Dedifferentiated amniotic fluid mesenchymal stem cell (primary cell): Measurements from ENCODE around the gene FAM107B.

Experiments used
- DNase-seq: peaks from one replicate; pipeline ENCODE4 v3.0.0-alpha.2; 2016; ENCODE audit errors: extremely low spot score

The FAM107B gene

DNA sequence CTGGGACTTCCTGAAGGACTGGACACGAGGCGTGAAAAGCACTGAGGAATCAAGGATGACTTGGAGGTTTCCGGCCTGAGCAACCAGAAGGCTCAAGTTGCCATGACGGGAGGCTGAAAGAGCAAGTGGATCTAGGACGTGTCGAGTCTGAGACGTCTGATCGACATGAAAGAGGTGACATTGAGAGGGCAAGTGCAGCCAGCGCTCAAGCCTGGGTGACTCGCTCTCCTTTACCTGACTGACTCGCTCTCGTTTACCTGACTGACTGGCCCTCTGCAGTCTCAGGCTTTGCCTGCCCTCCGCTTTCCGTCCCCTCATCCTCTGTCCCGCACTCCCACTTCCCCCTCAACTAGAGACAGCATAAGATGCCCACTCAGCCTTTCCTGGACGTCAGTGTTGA lies 241.4 kb downstream of the FAM107B start:
- DNase-seq: no peak

DNA sequence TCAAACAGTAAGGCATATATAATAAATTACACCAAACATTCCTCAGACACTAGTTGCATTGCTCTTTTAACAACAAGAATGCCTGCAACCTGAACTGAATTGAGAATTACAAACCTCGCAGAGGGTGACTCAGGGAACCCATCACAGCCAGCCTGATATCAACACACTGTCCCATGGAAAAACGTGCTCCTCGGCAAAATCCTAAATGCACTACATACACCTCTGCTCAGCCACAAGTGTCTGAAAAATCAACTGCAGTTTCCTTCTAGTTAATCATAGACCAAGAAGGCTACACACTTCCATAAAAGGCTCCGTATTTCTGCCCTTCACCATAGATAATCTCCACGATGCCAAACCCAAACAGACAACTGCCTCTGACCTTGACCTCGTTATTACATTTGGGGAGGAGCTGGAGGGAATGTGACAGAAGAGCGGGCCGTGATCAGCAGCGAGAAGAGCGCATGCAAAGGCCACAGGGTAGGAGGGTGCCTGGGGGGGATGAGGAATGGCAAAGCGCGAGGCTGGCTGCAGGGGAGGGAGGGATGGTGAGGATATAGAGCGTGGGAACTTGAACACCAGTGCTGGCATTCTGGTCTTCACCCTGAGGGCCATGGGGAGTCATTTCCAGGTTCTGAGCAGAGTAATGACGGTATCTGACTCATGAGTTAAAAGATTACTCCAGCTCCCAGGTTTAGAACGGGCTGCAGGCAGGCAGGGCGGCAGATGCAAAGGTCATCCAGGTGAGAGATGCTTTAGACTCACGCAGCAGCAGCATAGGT lies 242.0 kb downstream of the FAM107B start:
- no peak for DNase-seq

GRCh38 chr10:14531974-14532373 lies 242.7 kb downstream of the FAM107B start:
- DNase-seq: no peak

- DNase-seq: no peak
Measured at GRCh38 chr10:14530465-14530864, 244.2 kb downstream of the FAM107B start.

DNA sequence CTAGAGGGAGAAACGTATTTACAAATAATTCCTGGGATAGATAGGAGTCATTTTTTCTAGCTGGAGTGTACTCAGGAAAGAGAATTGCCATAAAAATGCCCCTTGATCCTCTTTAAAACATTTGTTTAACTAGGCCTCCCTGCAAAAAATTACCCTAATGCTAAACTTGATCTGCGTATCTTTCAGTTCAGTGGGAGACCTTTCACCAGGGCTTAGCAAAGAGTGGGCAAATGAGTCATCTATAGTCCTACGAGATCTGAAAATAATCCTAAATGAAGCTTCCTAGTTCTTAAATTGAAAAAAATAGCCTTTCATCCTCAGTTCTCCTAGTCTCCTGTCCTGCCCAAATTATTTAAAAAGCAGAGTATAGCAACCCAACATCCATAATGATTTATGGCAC lies 245.3 kb downstream of the FAM107B start:
- no peak for DNase-seq

DNA sequence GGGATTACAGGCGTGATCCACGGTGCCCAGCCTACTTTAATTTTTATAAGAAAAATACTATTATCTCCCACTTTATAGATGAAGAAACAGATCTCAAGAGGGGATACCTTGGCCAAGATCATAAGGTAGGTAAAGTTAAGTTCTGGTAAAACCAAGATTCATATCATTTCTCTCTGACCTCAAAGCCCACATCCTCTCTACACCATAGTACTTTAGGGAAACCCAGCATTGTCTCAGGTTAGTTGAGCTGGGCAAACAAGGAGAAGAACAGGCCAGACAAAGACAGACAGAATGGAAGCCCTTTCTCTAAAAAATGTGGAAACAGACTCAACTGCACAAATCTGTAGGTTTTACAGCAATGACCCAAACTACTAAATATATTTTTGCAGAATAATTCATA lies 246.2 kb downstream of the FAM107B start:
- no peak for DNase-seq

DNA sequence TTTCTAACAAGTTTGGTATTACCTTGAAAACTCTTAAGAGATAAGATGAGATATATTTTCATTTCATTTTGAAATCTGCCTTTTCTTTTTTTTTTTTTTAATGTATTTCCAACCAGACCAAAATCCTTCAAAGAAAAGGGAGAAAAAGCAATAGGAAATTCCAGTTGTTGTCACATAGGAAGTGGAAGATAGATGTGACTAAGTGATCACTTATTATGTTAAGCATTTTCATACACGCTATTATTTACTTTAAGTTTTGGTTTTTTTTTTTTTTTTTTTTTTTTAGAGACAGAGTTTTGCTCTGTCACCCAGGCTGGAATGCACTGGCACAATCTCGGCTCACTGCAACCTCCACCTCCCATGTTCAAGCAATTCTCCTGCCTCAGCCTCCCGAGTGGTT lies 246.8 kb downstream of the FAM107B start:
- DNase-seq: no peak

GRCh38 chr10:14527134-14527844 lies 247.4 kb downstream of the FAM107B start:
- no peak for DNase-seq

DNA sequence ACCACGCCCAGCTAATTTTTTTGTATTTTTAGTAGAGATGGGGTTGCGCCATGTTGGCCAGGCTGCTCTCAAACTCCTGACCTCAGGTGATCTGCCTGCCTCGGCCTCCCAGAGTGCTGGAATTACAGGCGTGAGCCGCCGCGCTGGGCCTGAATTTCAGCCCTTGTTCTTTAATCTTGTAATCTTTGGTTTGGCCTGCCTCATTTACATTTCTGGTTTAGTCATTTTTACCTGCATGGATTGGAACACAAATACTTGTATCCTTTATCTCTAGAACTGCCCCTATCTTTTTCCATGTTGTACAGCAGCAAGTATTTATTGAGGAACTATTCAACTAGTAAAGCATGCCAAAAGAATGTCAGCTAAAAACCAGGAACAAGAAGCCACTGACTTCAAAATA lies 248.4 kb downstream of the FAM107B start:
- DNase-seq: no peak

GRCh38 chr10:14524691-14525324 lies 249.9 kb downstream of the FAM107B start:
- no peak for DNase-seq

DNA sequence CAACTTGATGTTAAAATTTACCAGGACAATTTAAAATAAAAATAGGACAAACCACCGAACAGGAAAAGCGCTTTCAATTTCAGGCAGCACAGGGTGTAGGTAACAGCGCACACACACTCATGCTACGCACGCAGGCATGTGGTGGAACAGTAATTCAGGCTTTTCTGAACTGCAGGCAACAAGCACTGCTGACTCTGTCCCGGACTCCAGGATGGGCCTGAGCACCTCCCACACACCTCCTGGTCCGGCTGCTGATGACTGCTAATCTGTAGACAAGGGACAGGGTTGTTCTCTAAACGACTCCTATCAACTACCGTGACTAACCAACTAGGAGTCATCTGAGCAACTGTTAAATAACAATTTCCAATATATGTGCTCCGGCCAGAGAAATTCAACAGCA lies 251.4 kb downstream of the FAM107B start:
- no peak for DNase-seq

DNA sequence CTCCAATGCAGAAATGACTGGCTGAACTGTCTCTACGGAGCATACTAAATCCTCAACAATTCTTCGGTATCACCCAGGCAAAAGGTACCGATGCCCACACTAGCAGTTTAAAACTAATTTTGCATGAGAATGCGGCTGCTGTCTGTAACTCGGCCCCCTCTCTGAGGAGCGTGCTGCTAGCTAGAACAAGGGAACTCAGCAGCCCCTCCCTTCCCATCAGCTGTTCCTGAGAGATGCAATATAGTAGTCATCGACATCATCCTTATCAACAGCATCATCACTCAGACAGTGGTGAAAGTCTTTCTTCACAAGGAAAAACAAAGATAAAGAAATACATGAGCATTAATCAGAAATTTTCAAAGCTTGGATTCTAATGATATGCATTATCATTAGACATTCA lies 254.9 kb downstream of the FAM107B start:
- DNase-seq: no peak

DNA sequence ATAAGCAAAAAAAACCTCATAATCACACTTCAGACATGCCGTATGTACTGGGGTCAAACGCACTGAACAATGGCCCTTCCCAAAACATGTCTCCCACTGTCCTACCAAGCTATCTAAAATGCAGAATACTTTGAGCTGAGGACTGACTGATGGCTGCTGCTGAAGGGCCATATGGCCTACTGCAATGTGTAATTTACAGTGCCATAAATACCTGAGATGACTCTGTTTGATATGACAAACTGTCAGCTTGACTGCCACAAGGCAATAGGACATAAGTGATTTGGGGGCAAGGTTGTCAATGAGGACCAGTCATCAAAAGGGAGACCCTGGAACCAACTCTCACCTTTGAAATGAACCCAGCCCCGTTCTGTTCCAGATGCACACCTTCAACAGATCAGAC lies 256.5 kb downstream of the FAM107B start:
- no peak for DNase-seq

GRCh38 chr10:14513123-14513522 lies 261.6 kb downstream of the FAM107B start:
- no peak for DNase-seq

DNA sequence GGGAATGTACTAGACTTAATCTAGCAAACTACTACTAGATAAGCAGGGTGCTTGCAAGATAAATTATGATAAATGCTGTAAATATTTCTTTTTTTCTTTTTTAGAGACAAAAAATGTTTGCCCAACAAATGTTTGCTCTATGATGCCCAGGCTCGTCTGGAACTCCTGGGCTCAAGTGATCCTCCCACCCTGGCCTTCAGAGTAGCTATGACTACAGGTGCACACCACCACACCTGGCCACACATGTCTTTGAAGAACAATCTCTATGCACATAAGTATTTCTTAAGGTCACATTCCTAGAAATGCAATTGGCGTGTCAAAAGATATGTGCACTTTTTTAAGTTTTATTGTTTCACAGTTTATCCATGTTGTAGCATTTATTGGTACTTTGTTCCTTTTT lies 264.4 kb downstream of the FAM107B start:
- DNase-seq: no peak

DNA sequence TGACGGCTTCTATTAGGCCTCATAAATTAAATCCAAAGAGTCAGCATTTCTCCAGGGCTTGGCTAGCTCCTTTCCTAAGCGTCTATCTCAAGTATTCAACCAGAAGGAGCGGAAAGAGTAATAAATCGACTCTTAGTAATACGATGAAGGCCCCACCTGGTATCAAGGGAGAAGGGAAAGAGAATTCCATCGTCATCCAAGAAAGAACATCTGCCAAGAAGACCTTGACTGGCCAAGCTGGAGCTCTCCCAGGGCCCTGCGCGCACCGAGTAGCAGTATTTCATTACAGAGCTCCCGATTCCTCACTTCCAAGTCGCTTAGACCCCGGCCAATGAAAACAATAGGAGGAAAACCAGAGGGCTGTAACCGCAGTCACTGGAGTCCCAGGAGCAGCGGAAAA lies 266.0 kb downstream of the FAM107B start:
- no peak for DNase-seq

- DNase-seq: no peak
Measured at GRCh38 chr10:14507781-14508180, 266.9 kb downstream of the FAM107B start.

- DNase-seq: no peak
Measured at GRCh38 chr10:14507176-14507575, 267.5 kb downstream of the FAM107B start.

DNA sequence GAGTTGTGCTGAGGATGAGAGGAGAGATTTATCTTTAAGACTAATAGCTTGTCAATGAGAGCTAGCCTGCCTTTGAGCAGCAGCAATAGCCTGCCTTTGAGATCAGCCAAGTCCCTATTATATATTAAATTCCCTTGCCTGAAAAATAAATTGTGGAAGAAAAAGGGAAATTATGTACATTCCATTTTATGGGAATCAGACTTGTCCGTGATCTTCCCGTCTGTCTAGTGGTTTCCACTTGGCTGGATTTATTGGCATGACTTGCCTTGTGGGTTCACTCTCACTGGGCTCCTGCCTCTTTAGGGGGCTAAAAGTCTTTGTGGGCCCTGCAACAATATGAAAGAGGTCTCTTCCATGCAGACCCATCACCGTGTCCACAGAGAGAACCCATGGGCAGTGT lies 272.3 kb downstream of the FAM107B start:
- DNase-seq: no peak

- DNase-seq: no peak
Measured at GRCh38 chr10:14500172-14500765, 274.4 kb downstream of the FAM107B start.

DNA sequence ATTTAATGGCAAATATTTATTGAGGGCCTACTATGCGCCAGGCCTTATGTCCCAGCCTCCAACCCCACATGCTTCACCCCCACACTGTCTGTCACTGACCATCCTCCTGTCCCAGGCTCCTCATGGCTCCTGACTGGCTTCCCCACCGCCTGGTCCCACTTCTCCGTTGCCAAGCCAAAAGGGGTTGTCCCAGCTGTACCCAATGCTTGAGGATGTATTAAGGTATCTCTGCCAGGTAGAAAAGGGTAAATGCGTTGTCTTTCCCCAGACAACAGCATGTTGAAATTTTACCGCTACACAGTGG lies 275.1 kb downstream of the FAM107B start:
- no peak for DNase-seq

DNA sequence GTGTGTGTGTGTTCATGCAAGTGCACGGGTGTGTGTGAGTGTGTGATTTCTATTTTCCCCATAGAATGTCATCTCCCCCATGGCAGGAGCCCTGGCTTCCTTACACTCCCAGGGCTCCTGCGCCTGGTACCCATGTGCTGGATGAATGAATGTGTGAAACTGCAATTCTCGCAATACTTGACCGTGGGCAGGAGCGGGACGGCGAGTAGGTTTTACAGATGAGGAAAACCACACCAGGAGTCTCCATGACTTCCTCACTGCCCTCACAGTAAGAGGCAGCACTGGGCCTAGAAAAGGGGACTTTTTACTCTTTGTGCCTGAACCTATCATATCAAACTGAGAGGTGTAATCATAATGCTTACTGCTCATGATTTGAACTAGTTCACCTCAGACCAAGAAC lies 276.4 kb downstream of the FAM107B start:
- no peak for DNase-seq

GRCh38 chr10:14491811-14492210 lies 282.9 kb downstream of the FAM107B start:
- no peak for DNase-seq
